NT2/D1 (cell line): ENCODE measurements around the gene SIRPB1.

Source experiments
- SUZ12 ChIP-seq: IDR thresholded peaks from 2 replicates; pipeline ENCODE4 v1.6.1; 2011; ENCODE audit not compliant: insufficient read length, insufficient read depth; ENCODE audit errors: extremely low read depth
- YY1 ChIP-seq: IDR thresholded peaks from 2 replicates; pipeline ENCODE4 v1.6.1; 2011; ENCODE audit not compliant: insufficient read length, insufficient read depth
- ZNF274 ChIP-seq: IDR thresholded peaks from 2 replicates; pipeline ENCODE4 v1.6.1; 2011; ENCODE audit warnings: mild to moderate bottlenecking, low read depth, low read length

DNA sequence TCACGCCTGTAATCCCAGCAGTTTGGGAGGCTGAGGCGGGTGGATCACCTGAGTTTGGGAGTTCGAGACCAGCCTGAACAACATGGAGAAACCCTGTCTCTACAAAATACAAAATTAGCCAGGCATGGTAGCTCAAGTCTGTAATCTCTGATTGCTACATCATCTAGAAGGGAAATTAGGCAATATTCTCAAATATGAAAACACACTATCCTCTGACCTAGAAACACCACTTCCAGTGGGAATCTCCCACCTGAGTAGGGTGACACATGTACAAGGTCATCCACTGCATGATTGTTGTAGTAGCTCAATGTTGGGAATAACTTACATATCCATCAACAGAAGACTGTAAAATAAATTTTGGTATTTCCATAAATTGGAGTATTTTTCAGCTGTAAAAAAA, 43.2 kb downstream of the SIRPB1 start:
- no peak for TF ChIP-seq YY1
- TF ChIP-seq ZNF274, result no peak
- TF ChIP-seq SUZ12, result no peak
